ENCODE results near the gene RARG.

RARG gene

DNA sequence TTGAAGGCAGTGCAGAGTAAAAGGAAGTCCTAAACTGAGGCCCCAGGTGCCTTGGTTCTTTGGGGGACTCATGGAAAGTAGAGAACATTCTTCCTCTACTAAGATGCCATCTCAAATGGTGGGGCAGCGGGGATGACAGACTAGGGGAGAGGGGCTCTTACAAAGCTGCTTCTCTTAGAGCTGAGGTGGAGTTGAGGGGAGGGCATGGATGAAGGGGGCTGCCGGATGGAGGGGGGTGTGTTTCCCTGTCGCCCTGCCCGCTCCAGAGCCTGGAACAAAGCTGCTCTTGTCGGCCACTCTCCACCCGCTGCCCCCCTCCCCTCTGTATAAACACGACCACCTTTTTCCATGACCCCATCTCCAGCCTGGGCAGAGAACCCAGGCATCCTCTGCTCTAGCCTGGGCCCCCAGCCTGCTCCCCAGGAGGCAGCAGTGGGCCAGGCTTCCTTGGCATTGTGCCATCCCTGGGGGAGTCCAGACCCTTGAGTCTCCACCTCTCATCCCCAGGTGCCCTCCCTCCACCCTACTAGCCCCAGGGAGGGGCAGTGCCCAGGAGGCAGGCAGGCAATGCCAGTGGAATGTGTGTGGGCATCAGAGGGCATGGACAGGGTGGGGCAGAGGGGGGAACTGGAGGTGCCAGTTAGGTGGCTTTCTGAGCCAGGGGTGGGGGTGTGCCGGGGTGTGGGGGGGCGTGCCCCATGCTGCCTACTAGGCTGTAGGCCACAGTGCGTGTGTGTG is 1.7 kb downstream of the RARG start:
- peaks cover 4% of the 10 kb centered on the region for H3K36me3 ChIP-seq (ENCODE audit: control insufficient read depth, insufficient read depth, low read length)
- peaks cover 36% of the 10 kb centered on the region for H3K4me1 ChIP-seq (ENCODE audit: control insufficient read depth, insufficient read depth, low read length, poor library complexity, severe bottlenecking)
- H3K27ac ChIP-seq (ENCODE audit: low read depth, low read length, severe bottlenecking), result no peak overlapping the region
- WGBS, 2 experiments (ENCODE audit: insufficient coverage in 2 of 2), result 61 to 100% methylated on average over 3 to 4 of the region's 10 CpGs
- H3K9me3 ChIP-seq (ENCODE audit: control insufficient read depth, low read length), result no peaks in the 10 kb centered on the region
- no peak overlapping the region for H3K4me3 ChIP-seq (ENCODE audit: extremely low read depth, insufficient read depth, low read length, poor library complexity, severe bottlenecking)

DNA sequence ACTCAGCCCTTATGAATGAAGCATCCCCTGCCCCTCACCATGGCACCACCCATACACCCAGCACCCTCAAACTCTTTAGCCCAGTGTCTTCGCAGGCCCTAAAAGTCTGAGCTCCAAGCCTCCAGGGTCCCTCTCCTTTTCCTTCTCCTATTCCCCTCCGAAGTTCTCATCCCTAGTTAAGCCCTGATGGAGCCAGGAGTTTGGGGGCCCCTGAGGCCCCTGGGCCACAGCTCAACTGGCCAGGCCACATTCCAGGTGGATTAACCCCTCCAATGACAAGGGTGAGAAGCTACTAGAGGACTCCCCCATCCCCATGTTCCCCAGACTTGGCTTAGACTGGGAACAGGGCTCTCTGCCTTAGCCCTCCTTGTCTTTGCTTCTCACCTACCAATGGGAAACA is 2.6 kb downstream of the RARG start:
- Histone ChIP-seq H3K36me3 (ENCODE audit: control insufficient read depth, insufficient read depth, low read length) (peaks cover 4% of the 10 kb centered on the region), H3K4me1 (ENCODE audit: control insufficient read depth, insufficient read depth, low read length, poor library complexity, severe bottlenecking) (peaks cover 40% of the 10 kb centered on the region), H3K4me3 (ENCODE audit: extremely low read depth, insufficient read depth, low read length, poor library complexity, severe bottlenecking) (no peak overlapping the region), H3K27ac (ENCODE audit: low read depth, low read length, severe bottlenecking) (no peak overlapping the region), H3K9me3 (ENCODE audit: control insufficient read depth, low read length) (no peaks in the 10 kb centered on the region)
- 90 to 100% methylated on average over 2 of the region's 2 CpGs for WGBS, 2 experiments (ENCODE audit: insufficient coverage in 2 of 2)

GRCh38 chr12:53227836-53228235 is 4.2 kb downstream of the RARG start:
- WGBS, 2 experiments (ENCODE audit: insufficient coverage in 2 of 2), result 86% methylated on average over 1 of the region's 1 CpG; no CpG with 5 or more reads in 1 of the 2 experiments
- Histone ChIP-seq H3K4me3 (ENCODE audit: extremely low read depth, insufficient read depth, low read length, poor library complexity, severe bottlenecking) (no peak overlapping the region), H3K9me3 (ENCODE audit: control insufficient read depth, low read length) (no peaks in the 10 kb centered on the region), H3K27ac (ENCODE audit: low read depth, low read length, severe bottlenecking) (no peak overlapping the region), H3K36me3 (ENCODE audit: control insufficient read depth, insufficient read depth, low read length) (peaks cover 4% of the 10 kb centered on the region), H3K4me1 (ENCODE audit: control insufficient read depth, insufficient read depth, low read length, poor library complexity, severe bottlenecking) (peaks cover 40% of the 10 kb centered on the region)

GRCh38 chr12:53227341-53227740 is 4.7 kb downstream of the RARG start:
- no peak overlapping the region for H3K4me3 ChIP-seq (ENCODE audit: extremely low read depth, insufficient read depth, low read length, poor library complexity, severe bottlenecking)
- H3K27ac ChIP-seq (ENCODE audit: low read depth, low read length, severe bottlenecking), result no peak overlapping the region
- peaks cover 42% of the 10 kb centered on the region for H3K4me1 ChIP-seq (ENCODE audit: control insufficient read depth, insufficient read depth, low read length, poor library complexity, severe bottlenecking)
- H3K9me3 ChIP-seq (ENCODE audit: control insufficient read depth, low read length), result no peaks in the 10 kb centered on the region
- peaks cover 4% of the 10 kb centered on the region for H3K36me3 ChIP-seq (ENCODE audit: control insufficient read depth, insufficient read depth, low read length)
- WGBS, 2 experiments (ENCODE audit: insufficient coverage in 2 of 2), result 95 to 96% methylated on average over 7 to 11 of the region's 11 CpGs

DNA sequence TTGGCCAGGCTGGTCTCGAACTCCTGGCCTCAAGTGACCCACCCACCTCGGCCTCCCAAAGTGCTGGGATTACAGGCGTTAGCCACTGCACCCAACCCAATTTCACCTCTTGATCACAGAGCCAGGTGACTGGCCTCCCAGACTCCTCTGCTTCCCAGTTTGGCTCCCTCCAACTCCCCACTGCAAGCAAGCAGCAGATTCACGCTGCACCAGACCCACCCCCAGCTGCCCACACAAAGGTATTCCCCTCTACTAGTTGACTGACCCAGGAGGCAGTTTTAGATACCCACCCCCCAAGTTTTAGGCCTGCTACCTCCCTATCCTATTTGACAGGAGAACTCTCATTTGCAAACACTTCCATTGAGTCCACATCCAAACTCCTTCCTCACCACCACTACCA is 5.2 kb downstream of the RARG start:
- H3K27ac ChIP-seq (ENCODE audit: low read depth, low read length, severe bottlenecking), result no peak overlapping the region
- peaks cover 4% of the 10 kb centered on the region for H3K36me3 ChIP-seq (ENCODE audit: control insufficient read depth, insufficient read depth, low read length)
- H3K9me3 ChIP-seq (ENCODE audit: control insufficient read depth, low read length), result no peaks in the 10 kb centered on the region
- WGBS, 2 experiments (ENCODE audit: insufficient coverage in 2 of 2), result 94 to 100% methylated on average over 4 of the region's 4 CpGs
- peaks cover 46% of the 10 kb centered on the region for H3K4me1 ChIP-seq (ENCODE audit: control insufficient read depth, insufficient read depth, low read length, poor library complexity, severe bottlenecking)
- no peak overlapping the region for H3K4me3 ChIP-seq (ENCODE audit: extremely low read depth, insufficient read depth, low read length, poor library complexity, severe bottlenecking)

DNA sequence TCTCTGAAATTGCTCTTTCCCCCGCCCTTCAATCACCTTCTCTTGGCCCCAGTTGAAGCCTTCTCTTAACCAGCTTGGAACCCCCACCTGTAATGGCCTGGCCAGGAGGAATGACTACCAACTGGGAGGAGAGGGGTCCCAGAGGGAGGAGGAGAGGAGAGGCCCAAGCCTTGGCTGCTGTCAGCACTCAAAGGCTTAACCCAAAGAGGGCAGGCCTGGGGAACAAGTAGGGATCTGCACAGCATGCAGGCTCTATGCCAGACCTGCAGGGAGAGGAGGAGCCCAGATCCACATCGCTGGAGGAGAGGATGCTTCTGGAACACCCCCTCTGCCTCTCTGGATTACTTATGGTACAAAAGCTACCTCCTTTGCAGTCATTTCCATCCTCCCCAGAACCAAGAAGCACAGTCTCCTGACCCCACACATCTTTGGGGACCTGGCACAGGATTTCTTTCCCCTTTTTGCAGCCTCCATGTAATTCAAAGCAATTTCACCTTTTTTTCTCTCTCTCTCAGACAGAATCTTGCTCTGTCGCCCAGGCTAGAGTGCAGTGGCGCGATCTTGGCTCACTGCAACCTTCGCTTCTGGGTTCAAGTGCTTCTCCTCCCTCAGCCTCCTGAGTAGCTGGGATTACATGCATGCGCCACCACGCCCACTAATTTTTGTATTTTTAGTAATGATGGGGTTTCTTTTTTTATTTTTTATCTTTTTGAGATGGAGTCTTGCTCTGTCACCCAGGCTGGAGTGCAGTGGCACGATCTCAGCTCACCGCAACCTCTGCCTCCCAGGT is 6.2 kb downstream of the RARG start:
- H3K4me3 ChIP-seq (ENCODE audit: extremely low read depth, insufficient read depth, low read length, poor library complexity, severe bottlenecking), result no peak overlapping the region
- no peak overlapping the region for H3K27ac ChIP-seq (ENCODE audit: low read depth, low read length, severe bottlenecking)
- no peaks in the 10 kb centered on the region for H3K9me3 ChIP-seq (ENCODE audit: control insufficient read depth, low read length)
- WGBS, 2 experiments (ENCODE audit: insufficient coverage in 2 of 2), result 88 to 98% methylated on average over 5 to 7 of the region's 10 CpGs
- peaks cover 42% of the 10 kb centered on the region for H3K4me1 ChIP-seq (ENCODE audit: control insufficient read depth, insufficient read depth, low read length, poor library complexity, severe bottlenecking)
- H3K36me3 ChIP-seq (ENCODE audit: control insufficient read depth, insufficient read depth, low read length), result peaks cover 4% of the 10 kb centered on the region

- H3K36me3 ChIP-seq (ENCODE audit: control insufficient read depth, insufficient read depth, low read length), result peaks cover 4% of the 10 kb centered on the region
- peak overlapping the region; percentile 25 for H3K27ac ChIP-seq (ENCODE audit: low read depth, low read length, severe bottlenecking)
- WGBS, 2 experiments (ENCODE audit: insufficient coverage in 2 of 2), result 85 to 93% methylated on average over 7 to 10 of the region's 10 CpGs
- peaks cover 39% of the 10 kb centered on the region for H3K4me1 ChIP-seq (ENCODE audit: control insufficient read depth, insufficient read depth, low read length, poor library complexity, severe bottlenecking)
- H3K4me3 ChIP-seq (ENCODE audit: extremely low read depth, insufficient read depth, low read length, poor library complexity, severe bottlenecking), result no peak overlapping the region
- no peaks in the 10 kb centered on the region for H3K9me3 ChIP-seq (ENCODE audit: control insufficient read depth, low read length)
Observed at GRCh38 chr12:53224897-53225634, 6.9 kb downstream of the RARG start.

DNA sequence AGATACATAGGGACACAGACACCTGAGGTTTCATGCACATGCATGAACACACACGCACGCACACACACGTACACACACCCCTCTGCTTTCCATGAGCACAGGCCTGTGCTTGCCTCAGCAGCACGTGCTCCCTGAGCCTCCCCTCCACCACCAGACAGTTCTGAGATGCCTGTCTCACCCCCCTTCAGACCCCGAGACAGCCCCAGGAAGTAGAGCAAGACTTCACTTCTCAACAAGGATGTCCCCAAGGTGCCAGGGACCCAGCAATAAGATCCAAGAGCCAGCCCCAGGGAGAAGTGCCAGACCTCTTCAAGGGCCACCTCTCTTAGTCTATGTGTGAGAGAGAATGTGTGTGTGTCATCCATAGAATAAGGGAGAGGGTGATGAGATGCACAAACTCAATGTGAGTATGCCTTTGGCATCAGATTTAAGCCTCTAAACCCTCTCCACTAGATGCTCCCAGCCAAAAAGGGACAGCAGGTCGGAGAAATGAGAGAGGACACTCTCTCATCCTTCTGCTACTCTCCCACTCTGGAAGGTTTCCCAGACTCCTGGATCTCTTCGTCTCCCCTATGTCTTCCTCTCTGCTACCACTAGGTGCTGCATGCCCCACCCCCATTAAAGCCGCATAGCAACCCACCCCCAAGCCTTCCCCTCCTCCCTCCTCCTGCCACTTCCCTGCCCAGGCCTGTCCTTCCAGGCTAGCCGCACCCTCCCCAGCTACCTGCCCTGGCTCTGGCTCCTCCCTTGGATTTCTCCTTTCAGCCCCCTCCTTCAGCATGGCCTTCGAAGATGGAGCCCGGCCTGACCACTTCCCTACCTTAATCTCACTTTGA is 7.7 kb downstream of the RARG start:
- peaks cover 4% of the 10 kb centered on the region for H3K36me3 ChIP-seq (ENCODE audit: control insufficient read depth, insufficient read depth, low read length)
- peak overlapping the region; percentile 70 for H3K27ac ChIP-seq (ENCODE audit: low read depth, low read length, severe bottlenecking)
- WGBS, 2 experiments (ENCODE audit: insufficient coverage in 2 of 2), result 44 to 49% methylated on average over 9 to 10 of the region's 11 CpGs
- H3K4me1 ChIP-seq (ENCODE audit: control insufficient read depth, insufficient read depth, low read length, poor library complexity, severe bottlenecking), result peaks cover 40% of the 10 kb centered on the region
- no peak overlapping the region for H3K4me3 ChIP-seq (ENCODE audit: extremely low read depth, insufficient read depth, low read length, poor library complexity, severe bottlenecking)
- no peaks in the 10 kb centered on the region for H3K9me3 ChIP-seq (ENCODE audit: control insufficient read depth, low read length)

DNA sequence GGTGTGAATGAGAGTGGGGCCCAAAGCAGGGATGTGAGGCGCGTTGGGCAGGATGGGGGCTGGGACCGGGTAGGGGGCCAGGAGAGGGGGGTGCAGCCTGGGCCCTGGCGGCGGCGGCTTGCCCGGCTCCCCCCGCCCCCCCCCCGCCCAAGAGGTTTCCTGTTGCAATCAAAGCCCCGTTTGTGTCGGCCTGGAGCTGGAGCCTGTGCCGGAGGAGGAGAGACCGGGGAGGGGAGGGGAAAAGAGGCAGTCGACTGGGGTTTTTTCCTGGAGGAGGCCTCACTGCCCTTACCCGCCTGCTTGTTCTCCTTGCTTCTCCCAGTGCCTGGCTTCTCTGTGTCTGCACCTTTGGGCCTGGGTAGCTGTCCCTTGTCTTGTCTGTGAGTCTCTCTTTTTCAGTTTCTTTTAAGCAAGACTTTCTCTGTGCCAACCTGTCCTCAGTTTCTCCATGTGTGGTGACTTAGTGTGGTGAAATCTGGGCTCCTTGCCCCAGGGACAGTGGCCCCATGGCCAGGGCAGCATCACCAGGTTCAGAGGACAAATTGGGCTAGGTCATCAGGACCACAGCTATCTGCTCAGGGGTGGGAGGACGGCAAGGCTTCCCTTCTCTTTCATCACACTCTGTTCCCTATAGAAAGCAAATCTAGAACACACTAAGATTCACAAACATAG is 8.5 kb downstream of the RARG start:
- Histone ChIP-seq H3K36me3 (ENCODE audit: control insufficient read depth, insufficient read depth, low read length) (peaks cover 4% of the 10 kb centered on the region), H3K4me1 (ENCODE audit: control insufficient read depth, insufficient read depth, low read length, poor library complexity, severe bottlenecking) (peaks cover 45% of the 10 kb centered on the region), H3K9me3 (ENCODE audit: control insufficient read depth, low read length) (no peaks in the 10 kb centered on the region), H3K4me3 (ENCODE audit: extremely low read depth, insufficient read depth, low read length, poor library complexity, severe bottlenecking) (no peak overlapping the region), H3K27ac (ENCODE audit: low read depth, low read length, severe bottlenecking) (peak overlapping the region; percentile 70)
- 7 to 13% methylated on average over 5 to 11 of the region's 16 CpGs for WGBS, 2 experiments (ENCODE audit: insufficient coverage in 2 of 2)

Measured in mesodermal cell (in vitro differentiated cells).